GM19324 (cell line): ENCODE measurements around the gene SPDYE4.

Experiments used
- ATAC-seq: cut with Tn5 transposase; IDR thresholded peaks from one replicate; pipeline ENCODE4 v1.9.1; 2021; ENCODE audit warnings: mild to moderate bottlenecking, moderate library complexity; ENCODE audit not compliant: unreplicated experiment, low FRiP score

SPDYE4 gene

DNA sequence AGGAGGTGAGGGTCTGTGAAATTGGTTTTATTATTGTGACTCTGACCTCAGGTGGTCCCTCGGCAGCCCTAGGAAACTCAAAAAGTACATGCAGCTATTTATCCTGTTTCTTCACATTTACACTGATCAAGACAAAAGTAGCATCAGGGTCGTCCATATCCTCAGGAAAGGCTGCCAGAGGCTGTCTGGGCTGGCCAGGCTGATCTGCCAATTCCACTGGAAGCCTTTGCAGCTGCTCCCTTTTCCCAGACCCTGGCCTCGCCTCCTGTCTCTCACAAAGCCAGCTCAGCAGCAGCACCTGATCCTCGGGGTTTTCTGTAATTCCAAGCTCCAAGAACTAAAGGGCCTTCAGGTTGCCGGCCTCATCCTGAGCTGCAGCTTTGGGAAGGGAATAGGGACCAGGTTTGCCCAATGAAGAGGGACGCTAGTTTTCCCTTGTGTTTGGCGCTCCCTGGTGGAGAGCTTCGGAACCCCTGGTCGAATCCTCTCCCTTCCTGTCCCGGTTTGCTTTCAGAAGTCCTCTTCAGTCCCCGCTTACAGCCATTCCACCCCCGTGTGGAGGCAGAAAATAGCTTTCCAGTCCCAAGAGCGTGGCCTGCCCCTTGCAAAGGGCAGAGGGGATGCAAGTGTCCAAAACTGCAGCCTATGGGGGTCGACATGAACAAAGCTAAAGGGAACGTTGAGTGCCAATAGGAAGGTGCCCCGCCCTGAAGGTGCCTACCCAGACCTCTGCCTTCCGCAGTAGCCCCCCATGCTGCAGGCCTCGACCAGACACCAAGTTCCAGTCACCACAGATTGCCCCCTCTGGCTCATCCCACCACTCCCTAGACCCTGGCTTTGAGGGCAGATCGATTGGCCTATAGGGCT, 27.4 kb upstream of the SPDYE4 start:
- no peak for ATAC-seq

DNA sequence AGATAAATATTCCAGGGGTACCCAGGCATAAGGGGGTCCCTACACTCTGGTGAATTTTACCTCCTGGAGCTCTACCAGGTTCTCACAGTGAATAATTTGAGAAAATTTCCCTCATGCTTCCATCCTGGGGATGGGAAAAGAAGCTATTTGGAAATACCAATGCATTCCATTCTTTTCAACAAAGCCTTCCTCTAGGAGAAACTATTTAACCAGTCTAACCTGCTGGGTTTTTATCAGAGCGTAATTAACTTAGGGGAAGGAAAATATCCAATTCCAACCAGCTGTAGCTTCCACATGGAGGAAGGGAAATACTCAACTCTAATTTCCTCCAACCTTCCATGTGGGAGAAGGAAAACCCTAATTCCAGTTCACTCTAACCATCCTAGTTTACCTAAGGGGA, 23.8 kb upstream of the SPDYE4 start:
- no peak for ATAC-seq

DNA sequence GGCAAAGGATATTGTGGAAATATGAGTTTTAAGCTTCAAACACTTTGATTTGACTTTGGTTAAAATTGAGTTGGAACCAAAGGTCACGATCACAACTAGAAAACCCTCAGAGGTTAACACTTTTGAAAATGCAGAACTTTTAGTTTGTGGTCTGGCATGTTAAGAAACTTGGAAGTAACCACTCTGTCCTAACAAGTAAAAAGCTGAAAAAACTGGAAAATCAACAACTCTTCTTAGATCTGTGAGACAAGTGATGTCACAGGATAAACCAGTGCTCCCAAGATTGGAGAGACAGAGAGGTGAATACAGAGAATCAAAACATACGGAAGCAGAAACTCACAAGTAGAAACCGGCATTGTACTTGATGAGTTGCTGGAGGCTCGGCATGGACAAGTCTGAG, 23.4 kb upstream of the SPDYE4 start:
- ATAC-seq, result no peak

DNA sequence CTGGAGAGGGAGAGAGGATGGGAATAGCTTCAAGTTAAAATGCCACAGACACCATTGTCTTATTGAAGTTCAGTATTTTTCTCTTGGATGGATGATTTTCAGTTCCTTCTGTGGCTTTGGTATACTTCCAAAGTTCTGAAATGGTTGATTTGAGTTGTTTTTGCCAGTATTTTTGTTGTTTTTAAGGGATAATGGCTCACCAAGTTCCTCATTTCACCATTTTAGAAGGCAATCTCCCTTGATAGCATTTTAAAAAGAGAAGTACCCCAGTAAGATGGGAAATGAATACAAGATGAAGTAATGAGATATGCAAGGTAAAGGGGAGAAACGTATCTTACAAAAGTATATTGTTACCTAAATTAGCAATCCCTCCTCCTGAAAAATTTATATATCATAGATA, 18.5 kb upstream of the SPDYE4 start:
- no peak for ATAC-seq

DNA sequence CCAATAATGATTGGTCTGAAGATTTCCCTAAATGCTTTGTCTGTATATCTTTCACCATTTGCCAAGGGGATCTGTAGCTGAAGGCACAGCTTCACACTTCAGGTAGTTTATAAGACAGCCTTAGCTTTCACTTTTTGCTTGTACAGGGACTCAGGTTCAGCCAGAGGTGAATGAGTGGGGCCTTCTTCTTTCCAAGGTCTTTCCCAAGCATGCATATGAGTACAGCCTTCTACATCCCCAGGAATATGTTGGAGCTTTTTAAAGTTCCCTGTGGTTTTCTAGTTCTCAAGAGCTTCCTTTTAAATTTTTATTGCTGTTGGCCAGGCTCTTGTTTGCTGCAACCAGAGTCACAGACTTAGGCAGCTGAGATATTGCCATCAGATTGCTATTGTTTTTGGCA, 17.9 kb upstream of the SPDYE4 start:
- ATAC-seq, result no peak

DNA sequence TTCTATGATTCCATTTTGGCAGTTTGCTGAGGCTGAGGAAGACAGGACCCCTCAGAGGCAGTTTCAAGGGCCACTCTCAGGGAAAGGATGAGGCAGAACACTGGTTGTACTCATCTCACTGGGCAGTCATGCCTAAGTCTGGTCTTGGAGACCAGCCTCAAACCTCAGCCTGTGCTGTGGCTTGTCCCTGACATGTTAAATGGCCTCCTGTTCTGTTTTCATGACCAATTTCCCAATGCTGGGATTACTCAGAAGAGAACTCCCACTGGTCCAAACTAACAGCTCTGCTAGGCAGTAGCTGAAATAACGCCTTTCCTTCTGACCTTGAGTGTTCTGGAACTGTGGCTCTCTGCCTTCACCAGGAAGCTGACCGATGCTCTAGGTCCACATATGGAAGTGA, 8.4 kb upstream of the SPDYE4 start:
- no peak for ATAC-seq

DNA sequence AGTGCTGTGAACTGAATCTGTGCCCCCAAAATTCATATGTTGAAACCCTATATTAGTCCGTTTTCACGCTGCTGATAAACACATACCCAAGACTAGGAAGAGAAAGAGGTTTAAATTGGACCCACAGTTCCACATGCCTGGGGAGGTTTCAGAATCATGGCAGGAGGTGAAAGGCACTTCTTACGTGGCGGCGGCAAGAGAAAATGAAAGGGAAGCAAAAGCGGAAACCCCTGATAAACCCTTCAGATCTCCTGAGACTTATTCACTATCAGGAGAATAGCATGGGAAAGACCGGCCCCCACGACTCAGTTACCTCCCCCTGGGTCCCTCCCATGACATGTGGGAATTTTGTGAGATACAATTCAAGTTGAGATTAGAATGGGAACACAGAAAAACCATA, 3.7 kb upstream of the SPDYE4 start:
- no peak for ATAC-seq

DNA sequence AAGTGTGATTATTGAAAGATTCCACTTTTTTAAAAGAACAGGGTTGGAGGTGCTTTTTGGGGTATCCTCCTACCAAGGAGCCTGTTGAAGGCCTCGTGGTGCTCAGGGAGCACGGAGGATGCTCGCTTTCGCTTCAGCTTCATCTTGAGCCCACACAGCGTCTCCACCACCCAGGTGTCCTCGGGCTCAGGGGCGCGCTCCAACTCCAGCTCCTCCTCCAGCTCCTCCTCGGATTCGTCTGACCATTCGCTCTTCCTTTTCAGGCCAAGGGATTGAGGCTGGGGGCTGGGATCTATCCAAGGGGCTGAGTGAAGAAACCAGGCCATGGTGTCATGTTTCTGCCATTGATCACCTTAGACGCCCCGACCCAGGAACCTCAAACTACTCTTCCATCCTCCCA, 1.2 kb downstream of the SPDYE4 start:
- ATAC-seq, result no peak

DNA sequence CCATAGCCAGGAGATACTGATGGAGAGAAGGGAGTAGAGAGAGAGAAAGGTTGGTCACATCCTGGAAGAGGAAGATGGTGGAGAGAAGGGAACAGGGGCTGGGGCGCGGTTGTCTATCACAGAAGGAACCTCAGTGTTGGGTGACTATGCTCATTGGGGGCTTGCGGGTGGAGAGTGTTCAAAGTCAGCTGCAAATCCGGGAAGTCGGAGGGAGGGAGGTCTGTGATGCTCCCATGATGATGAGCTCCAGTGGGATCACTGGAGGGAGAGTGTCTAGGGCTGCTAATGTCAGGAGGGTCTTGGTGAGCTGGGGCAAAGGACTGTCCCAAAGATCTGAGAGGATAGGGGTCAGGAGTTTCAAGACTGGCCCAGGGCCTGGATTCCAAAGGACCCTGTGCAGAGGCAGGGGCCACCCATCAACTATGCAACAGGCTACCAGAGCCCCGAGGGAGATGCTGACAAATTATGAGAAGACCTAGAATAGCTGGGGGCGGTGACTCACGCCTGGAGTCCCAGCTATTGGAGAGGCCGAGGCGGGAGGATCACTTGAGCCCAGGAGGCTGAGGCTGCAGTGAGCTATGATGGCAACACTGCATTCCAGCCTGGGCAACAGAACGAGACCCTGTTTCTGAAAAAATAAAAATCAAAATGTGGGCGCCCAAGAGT, 2.6 kb downstream of the SPDYE4 start:
- no peak for ATAC-seq

DNA sequence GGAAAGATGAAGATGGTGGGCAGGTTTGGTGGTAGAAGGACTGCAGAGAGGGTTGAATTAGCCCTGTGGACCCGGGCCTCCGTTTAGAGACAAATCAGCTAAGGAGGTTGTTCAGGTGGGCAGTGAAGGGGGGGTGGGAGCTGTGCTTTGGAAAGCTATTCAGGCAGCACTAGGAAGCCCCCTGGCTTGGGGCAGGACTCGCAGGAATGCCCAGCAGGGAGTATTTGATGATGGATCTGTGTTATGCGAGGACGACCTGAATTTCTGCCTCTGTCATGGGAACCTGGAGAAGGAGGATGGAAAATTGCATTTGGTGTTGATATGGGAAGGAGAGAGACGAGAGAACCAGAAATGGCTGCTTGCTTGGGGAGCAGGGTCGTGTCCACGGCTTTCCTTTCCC, 3.5 kb downstream of the SPDYE4 start:
- ATAC-seq, result no peak

DNA sequence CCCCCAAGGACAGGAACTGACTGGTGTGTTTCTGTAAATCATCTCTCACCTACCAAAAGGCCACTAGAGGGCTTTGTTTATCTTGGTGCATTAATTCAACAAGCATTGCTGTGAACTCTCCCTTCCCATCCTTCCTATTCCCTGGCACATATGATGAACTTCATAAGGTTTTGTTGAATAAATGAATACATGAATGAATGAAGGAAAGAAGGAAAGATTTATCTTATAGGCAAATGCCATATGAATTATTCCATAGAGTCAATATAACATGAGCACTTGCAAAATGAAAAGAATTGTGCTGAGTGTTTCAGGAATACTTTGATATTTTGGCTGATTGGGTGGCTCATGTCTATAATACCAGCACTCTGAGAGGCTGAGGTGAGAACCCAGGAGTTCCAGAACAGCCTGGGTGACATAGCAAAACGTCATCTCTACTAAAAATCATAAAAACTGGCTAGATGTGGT, 4.3 kb downstream of the SPDYE4 start:
- ATAC-seq, result no peak

DNA sequence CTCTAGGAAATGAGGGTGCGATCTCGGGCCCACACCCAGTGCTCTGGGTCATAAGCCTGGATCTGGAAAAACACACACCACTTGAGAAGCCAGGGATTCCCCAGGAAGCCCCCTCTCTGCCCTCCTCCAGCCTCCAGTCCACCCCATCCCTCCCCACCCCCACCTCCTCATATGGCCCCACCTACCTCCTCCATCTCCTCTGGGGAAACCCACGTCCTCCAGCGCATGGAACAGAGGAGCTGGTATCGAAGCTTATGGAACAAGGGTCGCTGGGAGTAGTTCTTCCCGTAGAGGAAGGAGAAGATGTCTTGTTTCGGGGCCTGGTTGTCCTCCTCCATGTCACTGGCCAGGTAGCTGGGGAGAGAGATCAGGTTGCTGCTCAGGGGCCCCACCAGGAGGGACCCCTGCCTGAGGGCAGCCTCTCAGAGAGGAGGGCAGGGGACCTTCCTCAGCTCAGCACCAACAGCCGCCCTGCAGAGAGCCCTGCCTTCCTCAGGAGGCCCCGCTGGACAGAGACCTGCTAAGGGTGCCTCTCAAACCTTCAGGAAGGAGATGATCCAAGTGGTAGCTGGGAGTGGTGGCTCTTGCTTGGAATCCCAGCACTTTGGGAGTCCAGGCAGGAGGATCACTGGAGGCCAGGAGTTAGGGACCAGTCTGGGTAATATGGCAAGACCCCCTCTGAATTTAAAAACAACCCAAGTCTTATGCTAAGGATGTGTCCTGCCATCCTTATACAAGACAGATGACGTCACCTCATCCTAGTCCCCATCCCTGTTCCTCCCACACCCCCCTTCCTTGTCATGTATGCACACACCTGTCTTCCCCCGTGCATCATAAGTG, 5.0 kb downstream of the SPDYE4 start:
- no peak for ATAC-seq

DNA sequence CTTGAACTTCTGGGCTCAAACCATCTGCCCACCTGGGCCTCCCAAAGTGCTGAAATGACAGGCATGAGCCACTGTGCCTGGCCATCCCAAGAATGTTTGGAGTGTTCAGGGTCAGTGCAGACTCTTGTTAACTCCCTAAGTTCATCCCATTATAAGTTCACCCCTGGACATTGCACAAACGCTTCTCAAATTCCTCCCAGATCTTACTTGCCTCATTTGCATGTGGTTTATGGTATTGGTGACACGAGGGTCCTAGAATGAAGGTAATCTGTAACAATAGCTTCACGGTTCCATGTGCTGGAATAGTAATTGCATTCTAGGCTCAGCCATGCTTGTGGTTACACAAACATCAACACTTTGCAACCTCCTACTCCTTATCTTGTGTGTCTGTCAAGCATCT, 8.7 kb downstream of the SPDYE4 start:
- ATAC-seq, result no peak

DNA sequence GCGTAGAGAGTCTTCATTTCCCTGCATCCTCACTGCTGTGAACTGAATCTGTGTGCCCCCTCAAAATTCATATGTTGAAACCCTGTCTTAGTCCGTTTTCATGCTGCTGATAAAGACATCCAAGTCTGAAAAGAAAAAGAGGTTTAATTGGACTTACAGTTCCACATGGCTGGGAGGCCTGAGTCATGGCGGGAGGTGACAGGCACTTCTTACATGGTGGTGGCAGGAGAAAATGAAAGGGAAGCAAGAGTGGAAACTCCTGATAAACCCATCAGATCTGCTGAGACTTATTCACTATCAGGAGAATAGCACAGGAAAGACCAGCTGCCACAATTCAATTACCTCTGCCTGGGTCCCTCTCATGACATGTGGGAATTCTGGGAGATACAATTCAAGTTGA, 10.6 kb downstream of the SPDYE4 start:
- ATAC-seq, result no peak

DNA sequence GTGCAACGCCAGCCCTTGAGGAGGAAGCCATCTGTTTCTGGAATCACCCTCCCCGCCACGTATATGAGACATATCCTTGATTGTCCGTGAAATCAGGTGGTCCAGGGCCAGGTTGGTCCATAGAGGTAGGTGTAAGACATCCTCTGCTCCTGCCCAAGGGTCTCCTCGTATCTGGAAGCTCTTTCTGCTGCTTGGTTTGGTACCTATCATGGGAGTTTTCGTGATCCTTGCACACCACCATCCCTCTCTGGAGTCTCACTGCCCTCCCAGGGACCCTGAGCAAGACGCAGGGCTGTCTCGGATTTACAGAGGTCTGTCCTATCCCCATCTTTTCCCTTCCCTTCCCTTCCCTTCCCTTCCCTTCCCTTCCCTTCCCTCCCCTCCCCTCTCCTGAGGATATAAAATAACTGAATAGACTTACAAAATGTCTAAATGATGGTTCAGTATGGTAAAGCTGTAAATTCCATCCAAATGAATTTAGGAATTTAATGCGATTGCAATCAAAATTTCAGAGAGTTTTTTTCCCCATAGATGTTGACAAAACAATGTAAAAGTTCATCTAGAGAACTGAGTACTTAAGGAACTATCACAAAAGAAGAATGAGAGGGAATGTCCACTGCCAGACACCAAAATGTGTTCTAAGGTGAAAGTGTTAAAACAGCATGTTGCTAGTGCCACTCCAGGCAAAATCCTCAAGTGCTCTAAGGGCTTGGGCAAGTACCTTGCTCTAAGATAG, 11.7 kb downstream of the SPDYE4 start:
- ATAC-seq, result no peak

DNA sequence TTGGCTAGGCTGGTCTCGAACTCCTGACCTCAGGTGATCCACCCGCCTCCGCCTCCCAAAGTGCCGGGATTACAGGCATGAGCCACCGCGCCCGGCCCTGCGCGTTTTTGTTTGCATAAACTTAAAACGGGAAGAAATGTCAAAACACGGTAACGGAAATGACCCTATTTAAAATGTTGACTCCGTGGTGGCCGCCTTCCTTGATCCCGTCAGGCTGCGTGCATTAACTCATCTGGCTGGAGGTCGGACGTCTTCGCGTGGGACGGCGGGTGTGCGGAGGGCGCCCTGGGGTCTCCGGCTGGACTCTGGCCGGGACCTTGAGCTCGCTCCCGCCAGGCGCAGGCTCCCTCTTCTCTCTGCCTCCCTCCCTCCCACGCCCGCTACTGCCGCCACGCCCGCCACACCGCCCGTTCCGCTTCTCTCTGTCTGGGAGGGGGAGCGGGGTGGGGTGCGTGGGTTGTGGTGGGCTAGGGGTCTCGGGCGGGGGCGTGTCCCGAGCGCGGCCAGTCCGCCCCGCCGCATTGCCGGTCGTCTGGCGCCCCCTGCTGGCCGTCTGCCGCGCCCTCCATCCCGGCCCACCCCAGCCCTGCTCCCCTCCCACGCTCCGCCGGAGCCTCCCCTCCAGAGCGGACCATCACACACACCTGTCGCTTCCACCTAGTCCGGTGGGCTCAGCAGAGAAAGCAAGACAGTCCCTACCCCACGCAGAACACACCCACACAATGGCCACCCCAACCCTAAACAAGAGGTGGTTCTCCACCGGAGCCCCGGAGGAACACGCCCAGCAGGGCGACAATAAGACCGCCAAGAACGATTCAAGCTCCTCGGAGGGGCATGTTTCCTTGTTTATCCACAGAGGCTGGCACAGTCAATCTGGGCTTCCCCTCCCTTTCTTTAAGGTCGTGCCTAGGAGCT, 12.5 kb downstream of the SPDYE4 start:
- no peak for ATAC-seq

DNA sequence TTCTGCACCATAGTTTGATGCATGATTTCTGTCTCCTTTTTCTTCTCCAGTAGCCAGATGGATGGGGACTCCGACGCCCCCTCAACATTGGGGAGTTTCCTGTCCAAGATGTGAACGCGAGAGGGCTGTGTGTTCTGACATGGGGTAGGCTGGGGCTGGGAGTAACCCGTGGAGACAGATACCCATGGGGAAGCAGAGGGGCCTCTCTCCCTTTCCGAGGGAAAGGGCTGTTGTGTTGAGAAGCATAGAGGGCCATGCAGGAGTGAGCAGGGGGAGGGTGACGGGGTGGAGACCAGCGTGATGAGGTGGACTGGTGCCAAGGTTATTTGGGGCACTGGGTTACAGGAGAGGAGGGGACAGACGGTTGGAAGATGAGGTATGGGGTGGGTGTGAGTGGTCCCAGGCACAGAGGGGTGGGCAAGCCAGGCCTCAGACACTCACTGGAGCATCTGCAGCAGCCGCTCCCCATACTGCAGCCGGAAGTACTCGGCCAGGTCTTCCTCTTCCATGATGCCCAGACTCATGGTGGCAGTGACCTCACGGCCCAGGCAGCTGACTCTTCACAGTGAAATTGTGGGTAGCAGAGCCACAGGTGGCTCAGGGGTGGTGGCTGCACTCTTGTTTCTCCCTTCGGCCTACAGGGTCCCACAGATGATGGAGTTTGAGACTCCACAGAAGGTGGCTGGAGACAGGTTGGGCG, 14.1 kb downstream of the SPDYE4 start:
- no peak for ATAC-seq

DNA sequence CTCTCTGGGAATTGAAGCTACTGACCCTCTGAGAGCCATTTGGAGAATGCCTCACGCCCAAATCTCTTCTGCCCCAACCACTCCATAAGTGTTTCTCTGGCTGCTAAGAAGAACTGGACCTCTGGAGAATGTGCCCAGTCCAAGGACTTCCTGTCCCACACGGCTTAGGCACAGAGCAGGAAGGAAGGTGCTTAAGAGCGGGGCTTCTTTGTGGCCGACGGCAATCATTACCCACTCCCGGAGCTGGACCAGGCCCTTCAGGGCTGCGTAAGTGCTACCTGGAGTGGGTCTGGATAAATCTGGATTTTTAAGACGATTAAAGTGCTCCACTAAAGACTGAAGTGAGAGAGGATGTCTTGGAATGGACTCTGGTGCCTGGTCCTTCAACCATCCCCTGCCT, 15.5 kb downstream of the SPDYE4 start:
- no peak for ATAC-seq

DNA sequence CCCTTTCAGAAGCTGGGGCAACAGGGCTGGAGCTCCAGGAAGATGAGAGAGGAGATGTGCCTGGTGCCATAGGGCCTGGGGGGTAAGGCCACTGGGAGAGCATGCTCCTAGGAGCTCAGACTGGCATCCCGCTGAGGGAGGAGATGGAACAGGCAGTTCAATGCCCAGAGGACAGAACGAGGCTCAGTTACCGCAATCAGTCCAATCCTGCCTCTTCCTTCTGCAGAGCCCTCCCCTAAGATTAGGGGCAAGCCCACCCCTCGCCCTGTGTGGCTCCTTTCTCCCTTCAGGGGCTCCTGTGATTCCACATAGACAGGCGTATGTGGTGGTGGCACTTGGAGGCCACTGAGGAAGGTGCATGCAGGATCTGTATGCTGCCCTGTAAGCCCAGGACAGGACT, 16.1 kb downstream of the SPDYE4 start:
- no peak for ATAC-seq
